Stomach smooth muscle (tissue), 2 donors: ENCODE results near the gene HEATR5A.
"Not testable (repeated sequence)": the region's sequence is repeated elsewhere in the genome, so short reads cannot be mapped to it uniquely, and the experiment has no call there.

Experiments
- H3K27ac ChIP-seq: one replicate; pipeline ENCODE4 v1.7.0; 2013; ENCODE audit warnings: mild to moderate bottlenecking, low read length, inconsistent platforms
- H3K27me3 ChIP-seq, 2 donors: one replicate each; pipeline ENCODE4 v1.7.0; 2013; ENCODE audit warnings: low read length in 2 of 2; ENCODE audit not compliant: insufficient read depth in 2 of 2, control insufficient read depth in 1 of 2
- H3K36me3 ChIP-seq, 2 donors: one replicate each; pipeline ENCODE4 v1.7.0; 2013; ENCODE audit warnings: low read length in 2 of 2; ENCODE audit not compliant: control insufficient read depth in 2 of 2, insufficient read depth in 2 of 2
- H3K4me1 ChIP-seq: one replicate; pipeline ENCODE4 v1.7.0; 2013; ENCODE audit warnings: low read length; ENCODE audit not compliant: control insufficient read depth, insufficient read depth
- H3K4me3 ChIP-seq, 2 donors: one replicate each; pipeline ENCODE4 v1.7.0; 2013; ENCODE audit warnings: low read length in 2 of 2
- H3K9ac ChIP-seq, 2 donors: one replicate each; pipeline ENCODE4 v1.7.0; 2013; ENCODE audit warnings: low read length in 2 of 2, mild to moderate bottlenecking in 1 of 2
- H3K9me3 ChIP-seq, 2 donors: one replicate each; pipeline ENCODE4 v1.7.0; 2013; ENCODE audit warnings: low read length in 2 of 2; ENCODE audit not compliant: control insufficient read depth in 2 of 2
- donor health status: healthy.
- donor health status: Pancreatic carcinoma.

HEATR5A gene

GRCh38 chr14:31420319-31421111 lies at the start of gene HEATR5A:
Gene HEATR5A (minus strand): TSS chr14:31420550. CDS start chr14:31402975, 17,575 bp downstream.
- no peaks in the 10 kb centered on the region for H3K27me3 ChIP-seq
- H3K36me3 ChIP-seq = no peaks in the 10 kb centered on the region
- peak within 1 kb of the TSS; percentile 80 for H3K27ac ChIP-seq
- peak within 1 kb of the TSS; percentile 97 to 98 for H3K4me3 ChIP-seq
- H3K9me3 ChIP-seq = no peaks in the 10 kb centered on the region
- H3K9ac ChIP-seq = peak within 1 kb of the TSS; percentile 90 to 92
- H3K4me1 ChIP-seq = peaks cover 4% of the 10 kb centered on the region

- H3K36me3 ChIP-seq = no peaks in the 10 kb centered on the region
- no peaks in the 10 kb centered on the region for H3K27me3 ChIP-seq
- no peaks in the 10 kb centered on the region for H3K9me3 ChIP-seq
- peaks cover 2% of the 10 kb centered on the region for H3K4me1 ChIP-seq
- H3K27ac ChIP-seq = no peak overlapping the region
- H3K9ac ChIP-seq = no peak overlapping the region
- no peak overlapping the region for H3K4me3 ChIP-seq
Observed at GRCh38 chr14:31466554-31466953, 46.2 kb upstream of the HEATR5A start.

- Histone ChIP-seq H3K9me3 (no peaks in the 10 kb centered on the region), H3K9ac (no peak overlapping the region), H3K27ac (no peak overlapping the region), H3K4me3 (no peak overlapping the region), H3K27me3 (no peaks in the 10 kb centered on the region), H3K36me3 (no peaks in the 10 kb centered on the region), H3K4me1 (peaks cover 2% of the 10 kb centered on the region)
Observed at GRCh38 chr14:31465111-31465510, 44.8 kb upstream of the HEATR5A start.

GRCh38 chr14:31462450-31462849 lies 42.1 kb upstream of the HEATR5A start:
- not testable (repeated sequence) for H3K27ac ChIP-seq, H3K9me3 ChIP-seq, H3K27me3 ChIP-seq, H3K9ac ChIP-seq, H3K4me1 ChIP-seq, H3K36me3 ChIP-seq, H3K4me3 ChIP-seq

- H3K4me1 ChIP-seq = peaks cover 6% of the 10 kb centered on the region
- no peaks in the 10 kb centered on the region for H3K27me3 ChIP-seq
- H3K9ac ChIP-seq = no peak overlapping the region
- no peak overlapping the region for H3K4me3 ChIP-seq
- no peak overlapping the region for H3K27ac ChIP-seq
- H3K9me3 ChIP-seq = no peaks in the 10 kb centered on the region
- H3K36me3 ChIP-seq = no peaks in the 10 kb centered on the region
Observed at GRCh38 chr14:31461545-31461944, 41.2 kb upstream of the HEATR5A start.

GRCh38 chr14:31457665-31458659 lies 37.6 kb upstream of the HEATR5A start:
- H3K4me1 ChIP-seq = peaks cover 3% of the 10 kb centered on the region
- H3K9ac ChIP-seq = peak overlapping the region; percentile 3 to 80
- H3K9me3 ChIP-seq = no peaks in the 10 kb centered on the region

GRCh38 chr14:31456841-31457664 lies 36.7 kb upstream of the HEATR5A start, which contains the start of gene DTD2:
Gene DTD2 (minus strand): TSS chr14:31457506. CDS start chr14:31457393, 113 bp downstream.
- peak within 1 kb of the TSS; percentile 80 to 92 for H3K9ac ChIP-seq
- peaks cover 3% of the 10 kb centered on the region for H3K4me1 ChIP-seq
- peak within 1 kb of the TSS; percentile 76 for H3K27ac ChIP-seq
- no peaks in the 10 kb centered on the region for H3K9me3 ChIP-seq
- no peaks in the 10 kb centered on the region for H3K27me3 ChIP-seq
- H3K4me3 ChIP-seq = peak within 1 kb of the TSS; percentile 87 to 89
- peaks cover 3% of the 10 kb centered on the region in 2 donors for H3K36me3 ChIP-seq

More at GRCh38 chr14:31457665-31458659, 37.6 kb upstream of the HEATR5A start:
- H3K27ac ChIP-seq = peak overlapping the region; percentile 76
- H3K36me3 ChIP-seq = no peaks in the 10 kb centered on the region
- H3K27me3 ChIP-seq = no peaks in the 10 kb centered on the region
- peak overlapping the region; percentile 36 to 89 for H3K4me3 ChIP-seq

GRCh38 chr14:31449971-31450610 lies 29.7 kb upstream of the HEATR5A start:
- H3K36me3 ChIP-seq = peaks cover 8 to 16% of the 10 kb centered on the region in 2 donors
- no peaks in the 10 kb centered on the region for H3K27me3 ChIP-seq
- no peak overlapping the region for H3K27ac ChIP-seq
- no peak overlapping the region for H3K4me3 ChIP-seq
- H3K9me3 ChIP-seq = no peaks in the 10 kb centered on the region
- H3K9ac ChIP-seq = no peak overlapping the region
- no peaks in the 10 kb centered on the region for H3K4me1 ChIP-seq

- Histone ChIP-seq H3K27ac (no peak overlapping the region), H3K9ac (no peak overlapping the region), H3K27me3 (no peaks in the 10 kb centered on the region), H3K36me3 (peaks cover 8 to 16% of the 10 kb centered on the region in 2 donors), H3K4me3 (no peak overlapping the region), H3K9me3 (no peaks in the 10 kb centered on the region), H3K4me1 (no peaks in the 10 kb centered on the region)
Observed at GRCh38 chr14:31449136-31449535, 28.8 kb upstream of the HEATR5A start.
